SU-DHL-6 (cell line): ENCODE results near the gene MEI1.

Experiments used
- H2AFZ ChIP-seq: fragments of 200-600 bp; sonication (generic); 2 replicates; pipeline ENCODE4 v1.6.1; 2014; ENCODE audit warnings: low read depth, mild to moderate bottlenecking, moderate library complexity, mixed read lengths, antibody characterized with exemption, low read length; ENCODE audit not compliant: severe bottlenecking
- H3F3A ChIP-seq: fragments of 200-600 bp; shearing (Covaris generic); 2 replicates; pipeline ENCODE4 v1.6.0; 2016; ENCODE audit warnings: antibody characterized with exemption, mild to moderate bottlenecking; ENCODE audit not compliant: insufficient read depth
- H3K27ac ChIP-seq: fragments of 200-600 bp; sonication (generic); 2 replicates; pipeline ENCODE4 v1.5.1; 2016; ENCODE audit warnings: low read depth, mild to moderate bottlenecking, low read length, moderate library complexity, mixed read lengths
- H3K27me3 ChIP-seq: fragments of 200-600 bp; sonication (generic), shearing (Covaris generic); 2 replicates; pipeline ENCODE4 v1.6.0; 2014; ENCODE audit warnings: mild to moderate bottlenecking, low read length
- H3K36me3 ChIP-seq: fragments of 200-600 bp; sonication (generic); 2 replicates; pipeline ENCODE4 v1.6.1; 2014; ENCODE audit warnings: mild to moderate bottlenecking, low read length, mixed read lengths
- H3K4me2 ChIP-seq: fragments of 300-600, 200-600 bp; shearing (Covaris generic), sonication (generic); 2 replicates; pipeline ENCODE4 v1.6.0; 2014; ENCODE audit warnings: low read length, low read depth, mild to moderate bottlenecking; ENCODE audit not compliant: poor library complexity, severe bottlenecking
- H3K4me3 ChIP-seq: fragments of 200-600 bp; sonication (generic); 2 replicates; pipeline ENCODE4 v1.5.1; 2014; ENCODE audit warnings: antibody characterized with exemption, low read length, mild to moderate bottlenecking, mixed read lengths; ENCODE audit not compliant: insufficient read depth, poor library complexity, severe bottlenecking
- H3K79me2 ChIP-seq: fragments of 200-600 bp; sonication (generic); 2 replicates; pipeline ENCODE4 v1.6.1; 2014; ENCODE audit warnings: mild to moderate bottlenecking, low read length, moderate library complexity; ENCODE audit not compliant: insufficient read depth
- H3K9ac ChIP-seq: fragments of 200-600 bp; sonication (generic); 2 replicates; pipeline ENCODE4 v1.7.0; 2014; ENCODE audit warnings: mild to moderate bottlenecking, low read length
- H3K9me2 ChIP-seq: fragments of 200-600 bp; sonication (generic); replicated peaks from 2 replicates; pipeline ENCODE4 v1.6.1; 2014; ENCODE audit warnings: low read length; ENCODE audit not compliant: insufficient read depth
- H3K9me3 ChIP-seq: fragments of 200-600 bp; sonication (generic); 2 replicates; pipeline ENCODE4 v1.6.1; 2014; ENCODE audit warnings: low read length, mixed read lengths; ENCODE audit not compliant: insufficient read depth
- H4K20me1 ChIP-seq: fragments of 200-600 bp; sonication (generic); 2 replicates; pipeline ENCODE4 v1.6.1; 2014; ENCODE audit warnings: low read depth, mild to moderate bottlenecking, antibody characterized with exemption, low read length, moderate library complexity, mixed read lengths
- EZH2phosphoT487 ChIP-seq: fragments of 200-600 bp; sonication (generic), shearing (Covaris generic); conservative IDR thresholded peaks from 2 replicates; pipeline ENCODE4 v1.6.1; 2018; ENCODE audit warnings: mild to moderate bottlenecking, antibody characterized with exemption, low read length, moderate library complexity, mixed read lengths
- TF ChIP-seq, protein P1 (sequence below): fragments of 200-600 bp; sonication (generic); IDR thresholded peaks from one replicate; pipeline ENCODE4 v1.5.1; 2017; ENCODE audit warnings: antibody characterized with exemption, mild to moderate bottlenecking, low read length, moderate library complexity; ENCODE audit not compliant: insufficient read depth, poor library complexity, severe bottlenecking

Gene MEI1

DNA sequence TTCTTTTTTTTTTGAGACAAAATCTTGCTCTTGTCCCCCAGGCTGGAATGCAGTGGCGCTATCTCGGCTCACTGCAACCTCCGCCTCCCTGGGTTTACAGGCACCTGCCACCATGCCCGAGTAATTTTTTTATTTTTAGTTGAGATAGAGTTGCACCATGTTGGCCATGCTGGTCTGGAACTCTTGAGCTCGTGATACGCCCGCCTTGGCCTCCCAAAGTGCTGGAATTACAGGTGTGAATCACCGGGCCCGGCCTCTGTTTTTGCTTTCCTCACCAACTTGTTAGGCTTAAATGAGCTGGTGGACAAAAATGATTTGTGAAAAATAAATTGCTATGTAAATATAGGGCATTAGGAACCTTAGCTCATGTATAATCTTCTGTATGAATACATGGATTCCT, 3.5 kb downstream of the MEI1 start:
- TF ChIP-seq EZH2phosphoT487 = no peak
- TF ChIP-seq, protein P1, sequence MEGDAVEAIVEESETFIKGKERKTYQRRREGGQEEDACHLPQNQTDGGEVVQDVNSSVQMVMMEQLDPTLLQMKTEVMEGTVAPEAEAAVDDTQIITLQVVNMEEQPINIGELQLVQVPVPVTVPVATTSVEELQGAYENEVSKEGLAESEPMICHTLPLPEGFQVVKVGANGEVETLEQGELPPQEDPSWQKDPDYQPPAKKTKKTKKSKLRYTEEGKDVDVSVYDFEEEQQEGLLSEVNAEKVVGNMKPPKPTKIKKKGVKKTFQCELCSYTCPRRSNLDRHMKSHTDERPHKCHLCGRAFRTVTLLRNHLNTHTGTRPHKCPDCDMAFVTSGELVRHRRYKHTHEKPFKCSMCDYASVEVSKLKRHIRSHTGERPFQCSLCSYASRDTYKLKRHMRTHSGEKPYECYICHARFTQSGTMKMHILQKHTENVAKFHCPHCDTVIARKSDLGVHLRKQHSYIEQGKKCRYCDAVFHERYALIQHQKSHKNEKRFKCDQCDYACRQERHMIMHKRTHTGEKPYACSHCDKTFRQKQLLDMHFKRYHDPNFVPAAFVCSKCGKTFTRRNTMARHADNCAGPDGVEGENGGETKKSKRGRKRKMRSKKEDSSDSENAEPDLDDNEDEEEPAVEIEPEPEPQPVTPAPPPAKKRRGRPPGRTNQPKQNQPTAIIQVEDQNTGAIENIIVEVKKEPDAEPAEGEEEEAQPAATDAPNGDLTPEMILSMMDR = no peak
- H3F3A ChIP-seq = no peaks in the 10 kb centered on the region
- H3K4me2 ChIP-seq = no peak overlapping the region
- H3K27ac ChIP-seq = no peak overlapping the region
- H3K9me2 ChIP-seq = no peaks in the 10 kb centered on the region
- H3K9ac ChIP-seq = no peak overlapping the region
- no peaks in the 10 kb centered on the region for H3K36me3 ChIP-seq
- H3K9me3 ChIP-seq = no peaks in the 10 kb centered on the region
- no peaks in the 10 kb centered on the region for H4K20me1 ChIP-seq
- H3K27me3 ChIP-seq = no peaks in the 10 kb centered on the region
- no peaks in the 10 kb centered on the region for H3K79me2 ChIP-seq
- H2AFZ ChIP-seq = no peak overlapping the region
- no peak overlapping the region for H3K4me3 ChIP-seq

DNA sequence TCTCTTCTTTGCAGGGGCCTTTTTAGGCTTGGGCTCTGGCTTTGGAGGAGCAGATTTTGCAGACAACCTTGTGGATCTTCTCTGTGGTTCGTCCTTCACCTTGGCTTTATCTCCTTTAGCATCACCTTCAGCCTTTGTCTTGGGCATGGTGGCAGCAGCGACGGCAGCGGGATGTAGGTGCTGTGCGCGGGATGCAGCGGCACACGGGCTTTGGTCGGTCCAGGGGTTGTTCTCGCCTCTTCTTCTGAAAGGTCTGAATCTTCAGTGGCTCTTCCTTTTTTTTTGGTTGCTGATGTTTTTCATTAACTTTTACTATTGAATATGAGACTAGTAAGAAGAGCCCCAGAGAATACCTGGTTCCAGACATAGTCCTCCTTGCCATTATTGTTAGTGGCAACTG, 10.0 kb downstream of the MEI1 start:
- Histone ChIP-seq H3K9me3 (no peaks in the 10 kb centered on the region), H3K79me2 (no peaks in the 10 kb centered on the region), H3F3A (no peaks in the 10 kb centered on the region), H3K27me3 (no peaks in the 10 kb centered on the region), H3K9me2 (no peaks in the 10 kb centered on the region), H4K20me1 (no peaks in the 10 kb centered on the region), H3K9ac (no peak overlapping the region), H3K4me2 (no peak overlapping the region), H3K27ac (no peak overlapping the region), H3K36me3 (no peaks in the 10 kb centered on the region), H2AFZ (no peak overlapping the region), H3K4me3 (no peak overlapping the region)
- no peak for TF ChIP-seq EZH2phosphoT487
- TF ChIP-seq, protein P1 = no peak

DNA sequence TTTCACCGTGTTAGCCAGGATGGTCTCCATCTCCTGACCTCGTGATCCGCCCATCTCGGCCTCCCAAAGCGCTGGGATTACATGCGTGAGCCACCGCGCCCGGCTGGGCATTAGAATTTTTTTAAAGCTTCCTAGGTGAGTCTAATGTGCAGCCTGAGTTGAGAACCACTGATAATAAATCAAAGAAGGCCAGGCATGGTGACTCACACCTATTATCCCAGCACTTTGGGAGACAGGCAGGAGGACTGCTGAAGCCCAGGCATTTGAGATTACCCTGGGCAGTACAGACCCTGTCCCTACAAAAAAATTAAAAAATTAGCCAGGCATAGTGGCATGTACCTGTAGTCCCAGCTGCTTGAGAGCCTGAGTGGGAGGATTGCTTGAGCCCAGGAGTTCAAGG, 13.7 kb downstream of the MEI1 start:
- Histone ChIP-seq H3K9me3 (no peaks in the 10 kb centered on the region), H3F3A (no peaks in the 10 kb centered on the region), H3K36me3 (no peaks in the 10 kb centered on the region), H3K27me3 (no peaks in the 10 kb centered on the region), H3K9ac (no peak overlapping the region), H2AFZ (no peak overlapping the region), H3K9me2 (no peaks in the 10 kb centered on the region), H3K4me3 (no peak overlapping the region), H4K20me1 (no peaks in the 10 kb centered on the region), H3K4me2 (no peak overlapping the region), H3K79me2 (no peaks in the 10 kb centered on the region), H3K27ac (no peak overlapping the region)
- TF ChIP-seq EZH2phosphoT487 = no peak
- TF ChIP-seq, protein P1 = no peak

DNA sequence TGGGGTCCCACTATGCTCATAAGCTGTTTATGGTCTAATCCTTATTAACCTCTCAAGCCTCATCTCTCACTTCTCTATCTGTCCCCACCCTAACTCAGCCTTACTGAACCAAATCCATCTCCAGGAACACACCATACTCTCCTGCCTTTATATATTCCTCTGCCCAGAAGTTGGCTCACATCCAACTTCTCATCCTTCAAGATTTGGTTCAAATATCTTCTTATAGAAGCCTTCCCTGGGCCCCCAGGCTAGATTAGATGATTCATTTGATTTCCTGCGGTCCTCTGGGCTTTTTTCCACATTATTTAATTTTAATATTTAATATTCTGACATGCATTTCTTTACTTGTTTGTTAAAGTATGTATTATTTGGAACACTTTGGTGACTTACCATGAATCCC, 23.2 kb downstream of the MEI1 start:
- no peaks in the 10 kb centered on the region for H4K20me1 ChIP-seq
- H3K79me2 ChIP-seq = no peaks in the 10 kb centered on the region
- H3K27ac ChIP-seq = no peak overlapping the region
- no peaks in the 10 kb centered on the region for H3K36me3 ChIP-seq
- TF ChIP-seq, protein P1 = no peak
- TF ChIP-seq EZH2phosphoT487 = no peak
- H3K9me2 ChIP-seq = no peaks in the 10 kb centered on the region
- H3K9me3 ChIP-seq = no peaks in the 10 kb centered on the region
- no peak overlapping the region for H2AFZ ChIP-seq
- no peak overlapping the region for H3K9ac ChIP-seq
- H3F3A ChIP-seq = no peaks in the 10 kb centered on the region
- no peak overlapping the region for H3K4me2 ChIP-seq
- H3K27me3 ChIP-seq = no peaks in the 10 kb centered on the region
- no peak overlapping the region for H3K4me3 ChIP-seq
